Esophagus muscularis mucosa (tissue), 4 donors: ENCODE measurements around the gene RNF13.

ENCODE experiments used
- CTCF ChIP-seq, 3 experiments: fragments of 200-600 bp in 2 of 3; fragments of 450-650 bp in 1 of 3; sonication (generic) in 2 of 3; IDR thresholded peaks; one replicate each; pipeline ENCODE4 v1.5.1; 2017 to 2019; ENCODE audit warnings: antibody characterized with exemption in 3 of 3, mild to moderate bottlenecking in 2 of 3, moderate library complexity in 1 of 3
- EP300 ChIP-seq: sonication (generic); formaldehyde crosslinking; IDR thresholded peaks from one replicate; pipeline ENCODE4 v1.6.1; 2017; ENCODE audit warnings: antibody characterized with exemption
- POLR2A ChIP-seq: fragments of 450-650 bp; IDR thresholded peaks from one replicate; pipeline ENCODE4 v1.6.1; 2017; ENCODE audit warnings: antibody characterized with exemption, moderate library complexity, mild to moderate bottlenecking, low read depth
- POLR2AphosphoS5 ChIP-seq, 2 donors: sonication (generic); formaldehyde crosslinking; IDR thresholded peaks; one replicate each; pipeline ENCODE4 v1.6.1; 2017; ENCODE audit warnings: antibody characterized with exemption in 2 of 2

GRCh38 chr3:149963485-149963884 lies 150.5 kb downstream of the RNF13 start:
- no peak for TF ChIP-seq CTCF (IDR thresholded peaks at IDR 0.05)
- no peak for TF ChIP-seq POLR2AphosphoS5 (IDR thresholded peaks at IDR 0.05)
- TF ChIP-seq POLR2A, result no peak
- TF ChIP-seq EP300, result no peak
